GM10248 (cell line): Measurements from ENCODE around the gene SBSN.

Source experiments
- CTCF ChIA-PET: fragments of 300-600 bp; sonication (Branson Sonifier 250); formaldehyde crosslinking; extraction: SDS; loops from one replicate; lab custom pipeline; 2021; ENCODE audit warnings: antibody characterized with exemption; lab: Yijun Ruan, JAX
- POLR2A ChIA-PET: fragments of 350-650 bp; sonication (Branson Sonifier 250); formaldehyde crosslinking; extraction: SDS; loops from one replicate; lab custom pipeline; 2020; ENCODE audit warnings: antibody characterized with exemption; lab: Yijun Ruan, JAX
- DNase-seq: peaks from one replicate; pipeline ENCODE4 v3.0.0; 2012; ENCODE audit errors: extremely low spot score
- CTCF ChIP-seq: IDR thresholded peaks from 2 replicates; pipeline ENCODE4 v1.5.1; 2012; ENCODE audit warnings: mild to moderate bottlenecking, low read depth; ENCODE audit errors: extremely low read depth, missing control alignments, control extremely low read depth

The SBSN gene

GRCh38 chr19:35517342-35517741, 10.8 kb downstream of the SBSN start:
- no peak for TF ChIP-seq CTCF
- DNase-seq: no peak
- ChIA-PET POLR2A (no interaction called here), CTCF (interaction anchor here (1.0 to 2.6 kb wide), 5 partner anchors 12 to 164 kb away, joined by 3 to 9 read pairs (median 3); partner anchors contain the start of gene ATP4A)

GRCh38 chr19:35516310-35516709, 11.8 kb downstream of the SBSN start:
- ChIA-PET CTCF (interaction anchor here (0.8 to 2.6 kb wide), 6 partner anchors 11 to 163 kb away, joined by 3 to 9 read pairs (median 3); no protein-coding TSS in a partner anchor), POLR2A (no interaction called here)
- no peak for TF ChIP-seq CTCF
- DNase-seq: no peak

GRCh38 chr19:35514282-35514809, 13.8 kb downstream of the SBSN start:
- no peak for TF ChIP-seq CTCF
- ChIA-PET CTCF (interaction anchor here (0.9 to 2.6 kb wide), 5 partner anchors 16 to 78 kb away, joined by 3 to 9 read pairs (median 5); no protein-coding TSS in a partner anchor), POLR2A (no interaction called here)
- DNase-seq: no peak

- TF ChIP-seq CTCF: no peak
- ChIA-PET POLR2A (no interaction called here), CTCF (no interaction called here)
- no peak for DNase-seq
Observed at GRCh38 chr19:35513628-35514281, 14.4 kb downstream of the SBSN start, which contains the start of gene DMKN. Gene DMKN (minus strand): TSS chr19:35513649. CDS start chr19:35513475, 174 bp downstream.

GRCh38 chr19:35512831-35513627, 15.1 kb downstream of the SBSN start:
- ChIA-PET POLR2A (no interaction called here), CTCF (interaction anchor here (1.2 kb wide), 1 partner anchor 18 kb away, joined by 4 read pairs; no protein-coding TSS in a partner anchor)
- no peak for TF ChIP-seq CTCF
- no peak for DNase-seq

GRCh38 chr19:35511337-35511736, 16.8 kb downstream of the SBSN start:
- DNase-seq: no peak
- TF ChIP-seq CTCF: no peak
- ChIA-PET CTCF (interaction anchor here (1.1 to 8.1 kb wide), 21 partner anchors 9 to 247 kb away, joined by 3 to 126 read pairs (median 10); no protein-coding TSS in a partner anchor), POLR2A (no interaction called here)
